Keratinocyte (primary cell): Measurements from ENCODE around the gene TMC1.

Experiments
- EZH2 ChIP-seq: IDR thresholded peaks from one replicate; pipeline ENCODE4 v1.6.1; 2012; ENCODE audit warnings: inconsistent platforms, mild to moderate bottlenecking, low read length, moderate library complexity
- TF ChIP-seq, protein P1 (sequence below), 3 experiments: IDR thresholded peaks in 1 of 3; conservative IDR thresholded peaks in 1 of 3; optimal IDR thresholded peaks in 1 of 3; 2 replicates in 2 of 3; 3 replicates in 1 of 3; pipeline versions ENCODE3 to v1.5.1; 2011; ENCODE audit warnings: low read length in 3 of 3, mild to moderate bottlenecking in 3 of 3, moderate library complexity in 2 of 3, control low read depth in 1 of 3, inconsistent platforms in 1 of 3; ENCODE audit not compliant: insufficient read depth in 2 of 3; ENCODE audit errors: extremely low read depth in 1 of 3

DNA sequence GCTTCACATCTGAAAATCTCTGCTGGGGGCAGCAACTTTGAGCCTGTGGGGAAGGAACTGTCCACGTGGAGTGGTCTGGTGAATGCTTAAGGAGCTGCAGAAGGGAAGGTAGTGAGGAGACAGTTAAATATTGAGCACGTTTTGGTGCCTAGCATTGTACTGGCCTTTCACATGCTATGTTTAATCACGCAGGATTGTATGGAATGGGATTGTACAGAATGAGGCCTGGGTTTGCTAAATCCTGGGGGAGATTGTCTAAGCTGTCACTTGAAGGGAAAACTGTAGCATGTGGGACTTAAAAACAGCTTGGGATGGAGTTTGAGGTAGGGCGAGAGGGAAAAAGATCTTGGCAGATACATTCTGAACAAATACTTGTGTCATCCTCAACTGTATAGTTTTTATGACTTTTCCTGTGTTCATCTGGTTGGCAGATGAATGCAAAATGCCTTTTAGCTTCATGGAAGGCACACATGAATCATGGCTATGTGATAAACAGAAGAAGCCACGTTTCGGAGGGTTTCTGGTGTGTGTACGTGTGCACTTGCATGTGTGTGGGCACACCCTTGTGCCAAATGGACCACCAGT is 106.6 kb downstream of the TMC1 start:
- TF ChIP-seq, protein P1, sequence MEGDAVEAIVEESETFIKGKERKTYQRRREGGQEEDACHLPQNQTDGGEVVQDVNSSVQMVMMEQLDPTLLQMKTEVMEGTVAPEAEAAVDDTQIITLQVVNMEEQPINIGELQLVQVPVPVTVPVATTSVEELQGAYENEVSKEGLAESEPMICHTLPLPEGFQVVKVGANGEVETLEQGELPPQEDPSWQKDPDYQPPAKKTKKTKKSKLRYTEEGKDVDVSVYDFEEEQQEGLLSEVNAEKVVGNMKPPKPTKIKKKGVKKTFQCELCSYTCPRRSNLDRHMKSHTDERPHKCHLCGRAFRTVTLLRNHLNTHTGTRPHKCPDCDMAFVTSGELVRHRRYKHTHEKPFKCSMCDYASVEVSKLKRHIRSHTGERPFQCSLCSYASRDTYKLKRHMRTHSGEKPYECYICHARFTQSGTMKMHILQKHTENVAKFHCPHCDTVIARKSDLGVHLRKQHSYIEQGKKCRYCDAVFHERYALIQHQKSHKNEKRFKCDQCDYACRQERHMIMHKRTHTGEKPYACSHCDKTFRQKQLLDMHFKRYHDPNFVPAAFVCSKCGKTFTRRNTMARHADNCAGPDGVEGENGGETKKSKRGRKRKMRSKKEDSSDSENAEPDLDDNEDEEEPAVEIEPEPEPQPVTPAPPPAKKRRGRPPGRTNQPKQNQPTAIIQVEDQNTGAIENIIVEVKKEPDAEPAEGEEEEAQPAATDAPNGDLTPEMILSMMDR (optimal IDR thresholded peaks at IDR 0.05 in 1 of 3, IDR thresholded peaks at IDR 0.05 in 1 of 3, conservative IDR thresholded peaks at IDR 0.05 in 1 of 3; ENCODE audit: extremely low read depth in 1 of 3, insufficient read depth in 2 of 3, low read length in 3 of 3), result no peak
- TF ChIP-seq EZH2, result no peak
